GM21737 (cell line): Measurements from ENCODE around the gene DGKG.

Source experiments
- ATAC-seq: cut with Tn5 transposase; IDR thresholded peaks from one replicate; pipeline ENCODE4 v1.9.1; 2021; ENCODE audit warnings: mild to moderate bottlenecking, moderate library complexity; ENCODE audit not compliant: unreplicated experiment

DGKG gene

DNA sequence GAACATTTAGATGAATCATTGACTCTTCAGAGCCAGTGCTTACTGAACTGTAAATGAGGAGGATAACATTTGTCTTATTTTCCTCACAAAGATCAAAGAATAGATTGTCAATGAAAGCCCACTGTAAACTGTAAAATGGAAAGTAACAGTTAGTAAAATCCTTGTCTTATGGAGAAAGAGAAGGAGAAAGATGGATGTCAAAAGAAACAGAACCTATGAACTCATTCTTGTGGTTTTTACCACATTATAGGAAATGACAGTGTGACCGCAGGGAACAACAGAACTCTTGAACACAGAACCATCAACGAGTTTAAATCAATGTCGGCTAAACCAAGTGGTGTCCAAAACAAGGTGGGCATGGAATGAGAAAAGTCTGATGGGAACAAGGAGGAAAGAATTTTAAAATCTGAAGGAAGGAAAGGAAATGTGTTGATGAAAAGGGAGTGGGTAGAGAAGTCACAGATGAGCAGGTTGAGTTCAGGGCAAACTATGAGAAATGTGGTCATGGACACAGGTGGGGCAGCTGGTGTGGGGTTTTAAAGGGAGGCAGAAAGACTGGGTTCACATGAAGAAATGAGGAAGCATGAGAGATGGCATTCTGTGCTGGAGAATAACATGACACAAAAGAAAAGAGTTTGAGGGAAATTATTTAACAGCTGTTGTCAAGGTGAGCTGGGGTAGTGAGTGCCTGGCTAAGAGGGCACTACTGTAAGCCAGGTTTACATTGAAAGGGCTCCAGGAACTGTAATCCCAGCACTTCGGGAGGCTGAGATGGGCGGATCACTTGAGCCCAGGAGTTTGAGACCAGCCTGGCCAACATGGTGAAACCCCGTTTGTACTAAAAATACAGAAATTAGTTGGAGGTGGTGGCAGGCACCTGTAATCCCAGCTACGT is 210.7 kb downstream of the DGKG start:
- peak; percentile 36 for ATAC-seq

DNA sequence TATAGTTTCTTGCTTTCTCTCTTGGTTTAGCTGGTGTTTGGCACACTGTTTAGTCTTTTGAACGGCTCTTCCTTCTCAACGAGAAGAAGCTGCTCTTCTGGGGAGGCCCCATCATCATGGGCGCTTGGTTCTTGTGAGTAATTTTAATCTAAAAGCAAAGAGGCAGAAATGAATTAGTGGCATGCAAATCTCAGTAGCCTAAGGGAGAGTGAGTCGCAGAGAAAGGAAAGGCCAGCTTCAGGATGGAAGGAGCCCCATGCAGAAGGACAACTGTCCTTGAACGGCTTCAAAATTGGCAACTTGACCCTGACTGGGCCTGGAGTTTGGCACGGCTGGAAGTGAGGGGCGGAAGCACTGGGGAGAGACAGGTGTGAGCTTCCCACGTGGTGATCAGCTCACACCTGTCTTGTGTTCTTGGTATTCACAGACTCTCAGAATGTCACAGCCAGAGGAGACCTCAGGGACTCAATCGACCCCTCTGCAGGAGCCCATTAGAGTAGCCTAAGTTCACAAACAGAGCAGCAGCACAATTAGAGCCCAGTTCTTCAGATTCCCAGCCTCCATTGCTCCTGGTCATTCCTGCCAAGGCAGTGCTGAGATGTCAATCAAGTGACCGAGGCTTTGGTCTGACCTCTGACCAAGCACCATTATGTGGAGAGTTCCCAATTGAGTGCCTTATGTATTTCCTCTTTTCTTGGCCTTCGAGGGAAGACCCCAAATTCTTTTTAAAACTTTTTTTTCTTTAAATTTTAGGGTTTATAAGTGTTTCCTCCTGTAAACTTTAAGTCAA is 211.8 kb downstream of the DGKG start:
- no peak for ATAC-seq

- no peak for ATAC-seq
Observed at GRCh38 chr3:186149319-186149960, 212.6 kb downstream of the DGKG start.

GRCh38 chr3:186144257-186144656 is 217.8 kb downstream of the DGKG start:
- no peak for ATAC-seq

DNA sequence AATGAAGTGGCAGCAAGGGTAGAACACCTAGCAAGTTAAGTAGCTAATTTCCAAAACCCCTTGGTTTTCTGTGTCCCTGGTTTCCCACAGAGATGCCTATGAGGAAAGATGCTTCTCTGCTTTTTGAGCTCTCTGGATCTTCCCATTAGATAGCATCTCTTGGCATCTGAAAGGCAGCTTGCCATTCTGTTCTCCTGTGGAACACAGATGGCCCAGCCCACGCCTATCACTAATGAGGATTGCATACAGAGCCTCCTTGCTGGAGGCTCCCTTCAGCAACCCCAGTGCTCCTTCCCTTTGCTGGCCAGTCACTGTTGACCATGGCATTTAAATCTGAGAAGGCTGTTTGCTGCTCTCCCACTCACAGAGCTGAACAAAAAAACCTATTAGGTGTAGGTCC is 218.8 kb downstream of the DGKG start:
- ATAC-seq: no peak

DNA sequence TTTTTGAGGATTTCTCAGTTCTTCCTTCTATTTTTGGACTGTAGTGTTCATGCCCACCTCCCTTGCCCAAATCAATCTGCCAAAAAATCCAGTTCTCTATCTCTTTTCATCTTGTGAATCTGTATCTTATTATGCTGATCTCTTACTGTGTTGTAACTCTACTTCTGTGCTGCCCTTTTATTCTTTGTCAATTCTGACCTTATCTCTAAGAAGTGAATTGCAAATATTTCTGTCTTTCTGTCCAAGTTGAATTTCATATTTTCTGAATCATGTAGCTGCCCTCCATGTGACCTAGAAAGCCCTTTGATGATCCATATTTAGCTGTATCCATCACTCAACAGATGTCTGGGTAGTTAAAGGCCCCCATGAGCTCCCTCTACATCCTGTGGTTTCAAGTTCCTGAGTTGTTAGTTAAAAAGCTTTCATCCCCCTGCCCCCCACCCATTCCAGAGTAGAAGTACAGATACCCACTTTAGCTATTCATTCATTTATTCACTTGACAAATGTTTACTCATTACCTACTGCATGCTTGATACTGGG is 219.6 kb downstream of the DGKG start:
- ATAC-seq: no peak

DNA sequence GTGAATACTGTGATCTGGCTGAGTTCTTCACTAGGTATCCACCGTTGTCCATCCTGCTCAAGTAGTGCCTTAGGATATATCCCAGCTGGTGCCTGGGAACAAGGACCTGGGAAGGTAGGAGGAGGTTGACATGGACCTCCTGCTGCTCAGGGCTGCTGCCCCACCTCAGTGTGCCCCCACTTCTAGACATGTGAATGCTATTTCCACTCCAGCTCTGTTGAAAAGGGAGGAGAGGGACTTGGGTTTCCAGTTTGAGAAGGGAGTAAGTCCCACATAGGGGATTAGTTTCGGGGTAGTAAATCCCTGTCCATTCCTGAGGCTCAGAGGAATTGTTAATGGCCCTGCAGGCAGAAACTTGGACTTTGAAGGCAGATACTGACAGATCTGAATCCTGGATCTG is 220.2 kb downstream of the DGKG start:
- no peak for ATAC-seq

DNA sequence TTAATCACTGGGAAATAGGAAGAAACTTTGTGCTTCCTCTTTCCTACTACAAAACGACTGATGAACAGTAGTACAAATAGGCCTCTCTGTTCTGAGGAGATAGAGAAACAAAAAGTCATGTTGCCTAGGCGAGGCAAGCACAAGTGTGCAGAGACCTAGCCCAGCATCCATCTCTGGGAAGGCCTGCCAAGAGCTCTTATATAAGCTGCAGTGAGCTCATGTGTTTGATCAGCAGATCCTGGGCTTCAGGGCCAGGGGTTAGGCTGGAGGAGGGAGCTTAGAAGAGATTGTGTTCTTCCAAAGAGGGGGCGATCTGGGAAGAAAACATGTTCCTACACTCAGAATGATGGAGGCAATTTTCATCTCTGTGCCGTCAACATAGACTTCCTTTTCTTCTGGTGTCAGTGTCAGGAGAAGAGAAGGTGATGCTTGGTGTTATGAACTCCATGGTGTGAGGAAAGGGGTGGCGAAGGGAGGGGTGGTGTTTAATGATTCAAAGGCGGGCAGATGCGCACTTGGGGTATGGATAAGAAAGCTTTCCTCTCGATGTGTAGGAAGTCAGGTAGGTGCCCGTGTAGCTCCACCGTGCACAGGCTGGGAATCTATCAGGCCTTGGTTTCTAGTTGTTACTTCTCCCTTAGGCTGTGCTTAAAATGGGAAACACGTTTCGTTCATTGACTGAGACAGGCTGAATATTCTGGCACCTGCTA is 223.6 kb downstream of the DGKG start:
- no peak for ATAC-seq

- no peak for ATAC-seq
Observed at GRCh38 chr3:186137051-186137685, 224.9 kb downstream of the DGKG start.

- ATAC-seq: no peak
Observed at GRCh38 chr3:186133980-186134379, 228.1 kb downstream of the DGKG start.

DNA sequence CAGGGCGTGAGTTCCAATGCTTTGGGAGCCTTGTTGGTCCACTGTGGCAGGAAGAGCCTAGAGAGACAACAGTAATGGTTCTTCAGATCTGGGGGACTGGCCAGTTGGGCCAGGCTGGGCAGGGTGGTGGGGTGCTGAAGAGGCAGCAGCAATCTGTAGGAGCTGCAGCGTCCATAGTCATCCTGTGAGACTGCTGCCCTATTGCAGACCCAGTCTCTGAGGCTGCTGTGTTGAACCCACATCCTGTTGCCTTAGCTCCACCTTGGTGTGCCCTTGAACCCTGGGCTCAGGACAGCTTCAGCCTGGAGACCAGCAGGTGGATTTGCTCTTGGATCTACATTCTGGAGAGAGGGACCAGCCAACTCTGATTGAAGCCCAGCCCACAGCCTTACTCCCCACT is 229.5 kb downstream of the DGKG start:
- ATAC-seq: no peak

DNA sequence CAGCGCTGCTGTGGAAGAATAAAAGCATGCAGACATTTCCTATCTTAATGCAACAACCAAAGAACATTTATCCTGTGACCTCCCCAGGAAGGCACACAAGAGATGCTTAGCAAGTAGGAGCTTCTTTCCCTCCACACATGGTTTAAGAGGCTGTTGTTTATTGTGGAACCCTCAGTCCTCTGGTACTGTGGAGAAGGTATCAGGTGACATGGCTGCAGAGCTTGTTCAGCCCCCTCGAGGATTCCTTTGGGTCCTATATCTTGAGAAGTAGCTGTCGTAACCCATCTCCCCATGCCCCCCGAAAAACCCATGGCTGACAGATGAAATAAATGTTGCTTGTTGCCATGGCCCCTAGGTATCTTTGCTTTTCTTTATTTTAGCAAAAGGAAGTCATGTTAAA is 232.8 kb downstream of the DGKG start:
- no peak for ATAC-seq

- ATAC-seq: no peak
Observed at GRCh38 chr3:186128158-186128557, 233.9 kb downstream of the DGKG start.

GRCh38 chr3:186127463-186127862 is 234.6 kb downstream of the DGKG start:
- ATAC-seq: no peak

DNA sequence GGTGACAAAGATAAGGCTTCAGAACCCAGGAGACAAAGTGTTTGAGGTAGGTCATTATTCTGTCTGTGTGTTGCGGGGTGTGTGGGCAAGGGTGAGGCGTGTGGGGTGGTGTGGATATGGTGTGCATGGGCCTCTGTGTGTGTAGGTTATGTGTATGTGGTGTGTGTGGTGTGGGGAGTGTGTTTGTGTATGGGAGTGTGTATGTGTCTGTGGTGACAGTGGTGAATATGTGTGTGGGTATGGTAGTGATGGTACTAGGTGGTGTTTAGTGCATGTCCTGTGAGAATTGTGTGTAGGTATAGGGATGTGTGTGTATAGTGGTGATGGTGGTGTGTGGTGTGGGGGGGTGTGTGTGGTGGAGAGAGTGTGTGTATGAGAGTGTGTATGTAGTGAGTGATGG is 236.9 kb downstream of the DGKG start:
- ATAC-seq: no peak

GRCh38 chr3:186124592-186124991 is 237.4 kb downstream of the DGKG start:
- ATAC-seq: no peak

GRCh38 chr3:186123012-186123411 is 239.0 kb downstream of the DGKG start:
- ATAC-seq: no peak

- ATAC-seq: no peak
Observed at GRCh38 chr3:186121968-186122367, 240.1 kb downstream of the DGKG start.

- ATAC-seq: no peak
Observed at GRCh38 chr3:186121278-186121677, 240.8 kb downstream of the DGKG start.

- ATAC-seq: no peak
Observed at GRCh38 chr3:186119499-186119898, 242.5 kb downstream of the DGKG start.
